Measurements from ENCODE around the gene XDH. TPM values are rescaled to one million over a fixed set of nuclear protein-coding genes. Genes with fewer than 3 reads are reported as not detected.

XDH gene
- total and polyA plus RNA-seq, 9 of the 15 experiments (the other 6 are each of a cell fraction or from before 2014, with no cell fraction given) = 0.04 to 0.06 TPM; not detected in 7

- TF ChIP-seq ZNF583 (CRISPR knock-in tag; IDR thresholded peaks at IDR 0.05) = no peak
Measured at GRCh38 chr2:31388736-31389135, 25.8 kb downstream of the XDH start (continued).

DNA sequence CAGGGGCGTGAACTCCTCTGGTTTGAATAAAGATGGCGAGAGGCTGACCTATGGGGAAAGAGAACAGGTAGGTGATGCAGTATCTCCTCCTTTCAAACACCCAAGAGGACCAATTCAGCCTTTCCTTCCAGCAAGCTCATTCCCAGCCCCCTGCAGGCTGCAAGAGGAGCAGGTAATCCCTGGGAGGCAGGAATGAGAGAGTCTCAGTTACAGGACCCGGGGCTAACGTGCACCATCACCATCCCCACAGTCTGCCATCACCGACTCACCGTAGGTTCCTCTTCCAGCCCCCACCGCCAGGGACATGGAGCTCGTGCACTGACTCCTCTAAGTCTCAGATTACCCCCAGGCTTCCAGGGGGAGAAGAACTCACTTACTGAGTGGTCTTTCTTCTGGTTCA is 26.7 kb downstream of the XDH start:
- WGBS (ENCODE audit: insufficient coverage, low coverage, missing lambda C conversion rate) = 1% methylated on average over 8 of the region's 8 CpGs
- Histone ChIP-seq H3K27me3 (ENCODE audit: control insufficient read depth in 2 of 2, insufficient read depth in 2 of 2, low read length in 2 of 2) (peaks cover 0 to 4% of the 10 kb centered on the region in 2 experiments; a peak in 2 of 5 replicates), H3K79me2 (ENCODE audit: control insufficient read depth, insufficient read depth, low read length) (no peaks in the 10 kb centered on the region), H3K4me2 (ENCODE audit: insufficient read depth, low read length) (no peak overlapping the region), H3K4me1 (replicated peaks in 1 of 2; ENCODE audit: control insufficient read depth in 2 of 2, insufficient read depth in 2 of 2, low read length in 2 of 2) (no peaks in the 10 kb centered on the region), H3K9me3 (replicated peaks; ENCODE audit: control insufficient read depth, insufficient read depth, low read depth, low read length) (no peaks in the 10 kb centered on the region), H3K9ac (ENCODE audit: insufficient read depth in 1 of 2, low read depth in 2 of 2, low read length in 2 of 2) (no peak overlapping the region), H2AFZ (ENCODE audit: low read depth, low read length) (no peak overlapping the region), H3K9me1 (ENCODE audit: control insufficient read depth, insufficient read depth, low read length) (no peaks in the 10 kb centered on the region), H4K20me1 (replicated peaks; ENCODE audit: control insufficient read depth, insufficient read depth, low read length) (no peaks in the 10 kb centered on the region), H3K4me3 (no peak overlapping the region), H3K36me3 (ENCODE audit: control insufficient read depth, insufficient read depth, low read length) (no peaks in the 10 kb centered on the region), H3K27ac (ENCODE audit: extremely low read depth, low read depth, low read length) (no peak overlapping the region)
- ChIA-PET CTCF (ENCODE audit: low intra/inter-chr PET ratio) (no interaction called here), POLR2A (interaction anchor here (0.6 kb wide), 1 partner anchor 183 kb away, joined by 3 read pairs; no protein-coding TSS in a partner anchor)
- intact Hi-C loops (cut with micrococcal nuclease) (no loop called here), in situ Hi-C loops (cut with MboI) (no loop called here)
- no peak for FAIRE-seq
- DNase-seq (ENCODE audit: extremely low read depth in 1 of 4, low spot score in 3 of 4) = no peak
- TF ChIP-seq, protein P1, sequence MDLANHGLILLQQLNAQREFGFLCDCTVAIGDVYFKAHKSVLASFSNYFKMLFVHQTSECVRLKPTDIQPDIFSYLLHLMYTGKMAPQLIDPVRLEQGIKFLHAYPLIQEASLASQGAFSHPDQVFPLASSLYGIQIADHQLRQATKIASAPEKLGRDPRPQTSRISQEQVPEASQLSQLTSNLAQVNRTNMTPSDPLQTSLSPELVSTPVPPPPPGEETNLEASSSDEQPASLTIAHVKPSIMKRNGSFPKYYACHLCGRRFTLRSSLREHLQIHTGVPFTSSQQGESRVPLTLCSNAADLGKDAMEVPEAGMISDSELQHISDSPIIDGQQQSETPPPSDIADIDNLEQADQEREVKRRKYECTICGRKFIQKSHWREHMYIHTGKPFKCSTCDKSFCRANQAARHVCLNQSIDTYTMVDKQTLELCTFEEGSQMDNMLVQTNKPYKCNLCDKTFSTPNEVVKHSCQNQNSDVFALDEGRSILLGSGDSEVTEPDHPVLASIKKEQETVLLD (IDR thresholded peaks at IDR 0.05) = no peak
- TF ChIP-seq, protein P2, sequence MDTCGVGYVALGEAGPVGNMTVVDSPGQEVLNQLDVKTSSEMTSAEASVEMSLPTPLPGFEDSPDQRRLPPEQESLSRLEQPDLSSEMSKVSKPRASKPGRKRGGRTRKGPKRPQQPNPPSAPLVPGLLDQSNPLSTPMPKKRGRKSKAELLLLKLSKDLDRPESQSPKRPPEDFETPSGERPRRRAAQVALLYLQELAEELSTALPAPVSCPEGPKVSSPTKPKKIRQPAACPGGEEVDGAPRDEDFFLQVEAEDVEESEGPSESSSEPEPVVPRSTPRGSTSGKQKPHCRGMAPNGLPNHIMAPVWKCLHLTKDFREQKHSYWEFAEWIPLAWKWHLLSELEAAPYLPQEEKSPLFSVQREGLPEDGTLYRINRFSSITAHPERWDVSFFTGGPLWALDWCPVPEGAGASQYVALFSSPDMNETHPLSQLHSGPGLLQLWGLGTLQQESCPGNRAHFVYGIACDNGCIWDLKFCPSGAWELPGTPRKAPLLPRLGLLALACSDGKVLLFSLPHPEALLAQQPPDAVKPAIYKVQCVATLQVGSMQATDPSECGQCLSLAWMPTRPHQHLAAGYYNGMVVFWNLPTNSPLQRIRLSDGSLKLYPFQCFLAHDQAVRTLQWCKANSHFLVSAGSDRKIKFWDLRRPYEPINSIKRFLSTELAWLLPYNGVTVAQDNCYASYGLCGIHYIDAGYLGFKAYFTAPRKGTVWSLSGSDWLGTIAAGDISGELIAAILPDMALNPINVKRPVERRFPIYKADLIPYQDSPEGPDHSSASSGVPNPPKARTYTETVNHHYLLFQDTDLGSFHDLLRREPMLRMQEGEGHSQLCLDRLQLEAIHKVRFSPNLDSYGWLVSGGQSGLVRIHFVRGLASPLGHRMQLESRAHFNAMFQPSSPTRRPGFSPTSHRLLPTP (IDR thresholded peaks at IDR 0.05; ENCODE audit: borderline replicate concordance, extremely low read depth, insufficient read length) = no peak
- TF ChIP-seq TOE1 (IDR thresholded peaks at IDR 0.05; ENCODE audit: borderline replicate concordance) (no peak), TOE1 (CRISPR knock-in tag; IDR thresholded peaks at IDR 0.05; ENCODE audit: borderline replicate concordance, low read depth) (no peak), ETV1 (tag; conservative IDR thresholded peaks at IDR 0.05; ENCODE audit: low read depth) (no peak), ZNF184 (CRISPR knock-in tag; IDR thresholded peaks at IDR 0.05) (no peak)
- no peak for ATAC-seq
- BruUV-seq (replicated peaks) = no TSS peak

Data from K562 (cell line).